Keratinocyte (primary cell): ENCODE measurements around the gene HCAR2. TPM values are rescaled to one million over a fixed set of nuclear protein-coding genes. Genes with fewer than 3 reads are reported as not detected.
"Not testable (repeated sequence)": the region's sequence is repeated elsewhere in the genome, so short reads cannot be mapped to it uniquely, and the experiment has no call there.

Experiments used
- DNase-seq: peaks from one replicate; pipeline ENCODE4 v3.0.0-alpha.2; 2011; ENCODE audit warnings: low read depth, missing footprints, low spot score
- FAIRE-seq: peaks from 2 replicates; lab custom pipeline; 2011; peaks lifted over from hg19 to GRCh38; lab: Jason Lieb, UNC
- H2AFZ ChIP-seq: 2 replicates; pipeline ENCODE4 v1.6.0; 2012; ENCODE audit warnings: low read length, control low read depth, inconsistent platforms; ENCODE audit not compliant: control insufficient read depth
- H3K27ac ChIP-seq: 2 replicates; pipeline ENCODE4 v1.5.1; 2011; ENCODE audit warnings: low read length; ENCODE audit not compliant: control insufficient read depth, insufficient read depth
- H3K27me3 ChIP-seq: 3 replicates; pipeline ENCODE4 v1.6.0; 2011; ENCODE audit warnings: low read length; ENCODE audit not compliant: control insufficient read depth, insufficient read depth; ENCODE audit errors: extremely low read depth
- H3K36me3 ChIP-seq, 2 experiments: 2 replicates in 1 of 2; 3 replicates in 1 of 2; pipeline ENCODE4 v1.5.1; 2011; ENCODE audit warnings: low read length in 2 of 2, mild to moderate bottlenecking in 1 of 2; ENCODE audit not compliant: control insufficient read depth in 2 of 2, insufficient read depth in 2 of 2; ENCODE audit errors: extremely low read depth in 1 of 2
- H3K4me1 ChIP-seq: 3 replicates; pipeline ENCODE4 v1.5.1; 2011; ENCODE audit warnings: low read length; ENCODE audit not compliant: control insufficient read depth, insufficient read depth; ENCODE audit errors: extremely low read depth
- H3K4me2 ChIP-seq: 3 replicates; pipeline ENCODE4 v1.6.0; 2011; ENCODE audit warnings: low read depth, low read length; ENCODE audit not compliant: control insufficient read depth, insufficient read depth; ENCODE audit errors: extremely low read depth
- H3K4me3 ChIP-seq, 3 experiments: fragments of 200-600 bp in 1 of 3; sonication (generic) in 1 of 3; 2 replicates in 2 of 3; 3 replicates in 1 of 3; pipeline ENCODE4 v1.5.1; 2011 to 2016; ENCODE audit warnings: low read length in 3 of 3, mild to moderate bottlenecking in 3 of 3, control low read depth in 2 of 3, inconsistent platforms in 1 of 3, low read depth in 1 of 3, mixed read lengths in 1 of 3, mixed run types in 1 of 3, moderate library complexity in 1 of 3; ENCODE audit not compliant: control insufficient read depth in 2 of 3, insufficient read depth in 2 of 3; ENCODE audit errors: extremely low read depth in 1 of 3
- H3K79me2 ChIP-seq: 2 replicates; pipeline ENCODE4 v1.6.0; 2012; ENCODE audit warnings: low read length; ENCODE audit not compliant: control insufficient read depth, insufficient read depth
- H3K9ac ChIP-seq: 3 replicates; pipeline ENCODE4 v1.6.0; 2011; ENCODE audit warnings: low read length; ENCODE audit not compliant: control insufficient read depth, insufficient read depth; ENCODE audit errors: extremely low read depth
- H3K9me1 ChIP-seq: 3 replicates; pipeline ENCODE4 v1.6.0; 2011; ENCODE audit warnings: low read length; ENCODE audit not compliant: control insufficient read depth, insufficient read depth; ENCODE audit errors: extremely low read depth
- H3K9me3 ChIP-seq: 2 replicates; pipeline ENCODE4 v1.5.1; 2012; ENCODE audit warnings: low read depth, low read length; ENCODE audit not compliant: control insufficient read depth
- H4K20me1 ChIP-seq: 3 replicates; pipeline ENCODE4 v1.6.0; 2011; ENCODE audit warnings: low read length; ENCODE audit not compliant: control insufficient read depth, insufficient read depth; ENCODE audit errors: extremely low read depth
- dilution Hi-C: fragments of 300-500 bp; cut with MboI; formaldehyde crosslinking; loops from one replicate; pipeline ENCODE4 v1.7.0; 2020; ENCODE audit warnings: low sequenced_read_pairs; ENCODE audit not compliant: extremely low pct_ligation_motif_present
- polyA plus RNA-seq, 5 experiments: library from polyadenylated mRNA; depleted of rRNA in 3 of 5; stranded (reverse) in 3 of 5; stranded (forward) in 1 of 5; unstranded in 1 of 5; fragments of >200 nt; gene quantifications; 1 replicate in 1 of 5; 2 replicates in 3 of 5; 3 replicates in 1 of 5; pipeline versions ENCODE4 v1.2.1 to v1.2.3, GENCODE V29; 2011 to 2012; ENCODE audit warnings: missing spikeins in 2 of 5, low read depth in 1 of 5, low replicate concordance in 1 of 5

HCAR2 gene
- polyA plus RNA-seq, 1 donor (not counting 4 experiments of a cell fraction or from before 2014, with no cell fraction given), result 18.3 TPM

DNA sequence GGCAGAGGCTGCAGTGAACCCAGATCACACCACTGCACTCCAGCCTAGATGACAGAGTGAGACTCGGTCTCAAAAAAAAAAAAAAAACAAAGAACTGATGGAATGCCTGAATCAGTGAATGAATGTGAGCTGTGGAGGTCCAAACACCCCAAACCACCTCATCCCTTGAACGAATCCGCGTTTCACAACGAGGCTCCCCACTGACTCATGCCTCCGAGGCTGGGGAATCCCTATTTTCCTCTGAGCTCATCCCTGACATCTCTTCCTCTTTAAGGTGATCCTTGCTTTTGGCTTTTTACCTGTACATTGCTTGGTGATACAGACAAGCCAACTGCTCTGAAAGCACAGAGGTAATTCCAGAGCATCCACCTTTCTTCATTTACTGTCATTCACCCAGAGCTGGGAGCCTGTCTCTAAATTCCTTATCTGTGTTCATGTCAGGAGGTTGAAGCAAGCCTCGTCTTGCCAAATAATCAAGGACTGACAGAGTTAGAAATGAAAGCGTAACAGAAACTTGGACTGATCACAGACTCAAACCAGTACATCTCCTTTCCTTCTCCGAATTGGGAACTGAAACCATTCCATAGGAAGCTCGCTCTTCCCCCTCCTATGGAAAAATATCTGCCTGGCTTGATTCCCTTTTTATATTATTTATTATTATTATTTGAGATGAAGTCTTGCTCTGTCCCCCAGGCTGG lies 10.5 kb upstream of the HCAR2 start:
- Histone ChIP-seq H3K4me3 (peak overlapping the region in 1 of 3 experiments; percentile 54), H3K9ac (peak overlapping the region; percentile 77), H3K4me2 (peak overlapping the region; percentile 75), H3K27ac (peak overlapping the region; percentile 77), H3K4me1 (peaks cover 30% of the 10 kb centered on the region)
- FAIRE-seq, result peak; percentile 99
- H3K79me2 ChIP-seq, H3K27me3 ChIP-seq, H3K9me1 ChIP-seq, H4K20me1 ChIP-seq, DNase-seq, H3K36me3 ChIP-seq, H2AFZ ChIP-seq, dilution Hi-C loops, H3K9me3 ChIP-seq: not testable (repeated sequence)

DNA sequence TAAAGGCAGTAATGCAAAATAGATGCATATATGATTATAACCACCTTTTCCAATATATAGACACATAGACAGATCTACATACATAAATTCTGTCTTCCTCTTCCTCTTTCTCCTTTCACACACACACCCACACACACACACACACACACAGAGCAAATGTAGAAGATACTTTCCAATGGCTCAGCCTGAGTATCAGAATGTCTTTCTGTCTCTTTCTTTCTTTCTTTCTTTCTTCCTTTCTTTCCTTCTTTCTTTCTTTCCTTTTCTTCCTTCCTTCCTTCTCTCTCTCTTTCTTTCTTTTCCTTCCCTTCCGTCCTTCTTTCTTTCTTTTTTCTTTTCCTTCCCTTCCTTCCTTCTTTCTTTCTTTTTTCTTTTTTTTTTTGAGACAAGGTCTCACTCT lies 8.1 kb upstream of the HCAR2 start:
- DNase-seq, H3K79me2 ChIP-seq, H3K4me2 ChIP-seq, H3K36me3 ChIP-seq, dilution Hi-C loops, H3K4me3 ChIP-seq, H3K9ac ChIP-seq, H3K27me3 ChIP-seq, FAIRE-seq, H2AFZ ChIP-seq, H3K9me1 ChIP-seq, H4K20me1 ChIP-seq, H3K27ac ChIP-seq, H3K9me3 ChIP-seq: not testable (repeated sequence)
- peaks cover 27% of the 10 kb centered on the region for H3K4me1 ChIP-seq

DNA sequence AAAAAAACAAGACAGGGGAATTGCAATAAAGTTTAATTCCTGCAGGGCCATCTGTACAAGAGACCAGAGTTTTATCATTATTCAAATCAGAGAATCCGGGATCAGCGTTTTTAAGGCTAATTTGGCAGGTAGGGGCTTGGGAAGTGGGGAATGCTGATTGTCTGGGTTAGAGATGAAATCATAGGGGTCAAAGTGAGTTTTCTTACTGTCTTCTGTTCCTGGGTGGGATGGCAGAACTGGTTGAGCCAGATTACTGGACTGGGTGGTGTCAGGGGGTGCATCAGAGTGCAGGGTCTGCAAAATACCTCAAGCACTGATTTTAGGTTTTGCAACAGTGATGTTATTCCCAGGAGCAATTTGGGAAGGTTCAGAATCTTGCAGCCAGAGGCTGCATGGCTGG lies 7.2 kb upstream of the HCAR2 start:
- not testable (repeated sequence) for H3K4me2 ChIP-seq

DNA sequence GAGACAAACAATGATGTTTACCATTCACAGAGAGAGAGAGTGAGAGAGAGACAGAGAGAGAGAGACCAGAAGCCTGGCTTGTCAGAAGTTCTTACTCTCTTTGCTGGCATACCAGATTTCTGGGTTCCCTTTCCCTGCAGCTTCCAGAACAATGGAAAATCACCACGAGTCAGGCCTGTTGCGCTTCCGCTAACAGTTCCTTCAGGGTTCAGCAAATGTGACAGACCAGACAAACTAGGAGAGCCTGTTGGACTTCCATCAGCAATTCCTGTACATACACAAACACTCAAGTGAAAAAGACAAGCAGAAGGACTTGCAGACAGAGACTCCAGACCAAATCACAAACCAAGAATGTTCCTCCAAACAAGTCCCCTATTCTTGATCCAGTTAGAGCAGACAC lies 6.1 kb upstream of the HCAR2 start:
- DNase-seq, H3K9ac ChIP-seq, H3K9me3 ChIP-seq, H3K9me1 ChIP-seq, H3K4me2 ChIP-seq, H4K20me1 ChIP-seq, H3K27me3 ChIP-seq, dilution Hi-C loops, H3K27ac ChIP-seq, H3K36me3 ChIP-seq, H2AFZ ChIP-seq, H3K79me2 ChIP-seq, FAIRE-seq, H3K4me3 ChIP-seq: not testable (repeated sequence)
- H3K4me1 ChIP-seq, result peaks cover 14% of the 10 kb centered on the region

More for the DNA sequence above, 7.2 kb upstream of the HCAR2 start:
- DNase-seq, H3K9me3 ChIP-seq, H3K36me3 ChIP-seq, H3K27ac ChIP-seq, H3K9ac ChIP-seq, H2AFZ ChIP-seq, H4K20me1 ChIP-seq, H3K79me2 ChIP-seq, H3K4me3 ChIP-seq, H3K9me1 ChIP-seq, H3K27me3 ChIP-seq, dilution Hi-C loops, FAIRE-seq: not testable (repeated sequence)
- peaks cover 24% of the 10 kb centered on the region for H3K4me1 ChIP-seq

DNA sequence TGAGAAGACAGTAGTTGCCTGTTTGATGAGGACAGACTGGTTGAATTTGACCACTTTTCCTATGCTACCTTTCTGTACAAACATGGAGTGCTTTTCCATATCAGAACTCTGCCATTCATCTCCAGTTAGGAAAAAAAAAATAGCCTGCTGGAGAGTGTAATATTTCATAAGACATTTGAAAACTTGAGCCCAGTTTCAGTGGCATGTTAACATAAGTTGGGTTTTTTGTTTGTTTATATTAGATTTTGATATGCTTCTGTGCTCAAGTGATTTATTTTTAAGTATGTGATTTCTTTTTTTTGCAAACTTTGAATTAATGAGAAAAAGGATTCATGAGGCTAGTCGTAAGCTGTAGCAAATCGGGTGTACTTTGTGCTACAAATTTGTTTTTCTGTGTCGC lies 684 bp upstream of the HCAR2 start:
- H3K9me3 ChIP-seq, H3K4me2 ChIP-seq, H3K36me3 ChIP-seq, H3K27me3 ChIP-seq, H2AFZ ChIP-seq, H3K9me1 ChIP-seq, H3K27ac ChIP-seq, DNase-seq, H4K20me1 ChIP-seq, H3K79me2 ChIP-seq, FAIRE-seq, H3K9ac ChIP-seq, H3K4me3 ChIP-seq, dilution Hi-C loops: not testable (repeated sequence)
- H3K4me1 ChIP-seq, result peaks cover 25% of the 10 kb centered on the region
